ENCODE measurements around the gene KCNK2. TPM values are rescaled to one million over a fixed set of nuclear protein-coding genes. Genes with fewer than 3 reads are reported as not detected.

The KCNK2 gene
- polyA plus RNA-seq, 1 donor (not counting 4 experiments of a cell fraction or from before 2014, with no cell fraction given): 0.10 TPM

DNA sequence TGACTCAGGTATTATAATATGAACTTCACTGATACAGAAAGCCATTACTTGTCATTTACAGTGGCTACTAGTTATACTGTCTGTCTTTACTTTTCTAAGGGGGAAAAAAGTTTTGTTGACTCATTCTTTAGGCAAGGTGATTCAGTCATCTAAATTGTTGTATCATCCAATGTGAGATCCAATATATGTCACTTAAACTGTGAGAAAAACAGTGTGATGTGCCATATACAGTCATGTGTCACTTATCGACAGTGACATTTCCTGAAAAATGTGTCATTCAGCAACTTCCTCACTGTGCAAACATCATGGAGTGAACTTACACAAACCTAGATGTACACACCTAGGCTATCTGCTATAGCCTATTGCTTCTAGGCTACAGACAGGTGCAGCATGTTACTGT, 57.6 kb downstream of the KCNK2 start:
- TF ChIP-seq CTCF (optimal IDR thresholded peaks at IDR 0.05 in 1 of 3, IDR thresholded peaks at IDR 0.05 in 1 of 3, conservative IDR thresholded peaks at IDR 0.05 in 1 of 3; ENCODE audit: extremely low read depth in 1 of 3, insufficient read depth in 2 of 3, low read length in 3 of 3) (no peak), EZH2 (IDR thresholded peaks at IDR 0.05; ENCODE audit: low read length) (no peak)
- Histone ChIP-seq H3K9me3 (ENCODE audit: control insufficient read depth, low read depth, low read length) (no peaks in the 10 kb centered on the region), H3K4me3 (ENCODE audit: control insufficient read depth in 2 of 3, extremely low read depth in 1 of 3, insufficient read depth in 2 of 3, low read depth in 1 of 3, low read length in 3 of 3) (no peak overlapping the region), H4K20me1 (ENCODE audit: control insufficient read depth, extremely low read depth, insufficient read depth, low read length) (no peaks in the 10 kb centered on the region), H3K4me2 (ENCODE audit: control insufficient read depth, extremely low read depth, insufficient read depth, low read depth, low read length) (no peak overlapping the region), H3K9me1 (ENCODE audit: control insufficient read depth, extremely low read depth, insufficient read depth, low read length) (no peaks in the 10 kb centered on the region), H3K27ac (ENCODE audit: control insufficient read depth, insufficient read depth, low read length) (no peak overlapping the region), H3K9ac (ENCODE audit: control insufficient read depth, extremely low read depth, insufficient read depth, low read length) (no peak overlapping the region), H3K4me1 (ENCODE audit: control insufficient read depth, extremely low read depth, insufficient read depth, low read length) (no peaks in the 10 kb centered on the region), H3K79me2 (ENCODE audit: control insufficient read depth, insufficient read depth, low read length) (no peaks in the 10 kb centered on the region), H2AFZ (ENCODE audit: control insufficient read depth, low read length) (no peak overlapping the region), H3K36me3 (ENCODE audit: control insufficient read depth in 2 of 2, extremely low read depth in 1 of 2, insufficient read depth in 2 of 2, low read length in 2 of 2) (no peaks in the 10 kb centered on the region), H3K27me3 (ENCODE audit: control insufficient read depth, extremely low read depth, insufficient read depth, low read length) (no peaks in the 10 kb centered on the region)
- FAIRE-seq: no peak
- DNase-seq (ENCODE audit: low read depth, low spot score): no peak
- dilution Hi-C loops (cut with MboI; ENCODE audit: extremely low pct_ligation_motif_present, low sequenced_read_pairs): no loop called here

DNA sequence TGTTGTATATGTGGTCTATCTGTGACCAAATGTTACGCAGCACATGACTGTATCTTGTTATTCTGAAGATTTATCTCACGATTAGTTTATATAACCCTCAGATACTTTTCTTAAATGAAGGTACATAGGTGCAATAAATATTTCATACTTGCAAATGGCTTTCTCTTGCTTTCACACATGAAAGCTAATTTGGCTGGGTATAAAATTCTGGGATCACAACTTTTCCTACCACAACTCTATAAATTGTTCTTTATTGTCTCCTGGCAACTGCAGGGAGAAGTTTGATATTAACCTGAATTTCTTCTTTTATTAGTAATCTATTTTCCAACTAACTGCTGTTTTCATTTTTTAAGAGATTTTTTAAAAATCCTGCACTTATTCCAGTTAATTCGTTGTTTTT, 58.9 kb downstream of the KCNK2 start:
- no peaks in the 10 kb centered on the region for H3K27me3 ChIP-seq (ENCODE audit: control insufficient read depth, extremely low read depth, insufficient read depth, low read length)
- H3K9me1 ChIP-seq (ENCODE audit: control insufficient read depth, extremely low read depth, insufficient read depth, low read length): no peaks in the 10 kb centered on the region
- dilution Hi-C loops (cut with MboI; ENCODE audit: extremely low pct_ligation_motif_present, low sequenced_read_pairs): no loop called here
- no peak for DNase-seq (ENCODE audit: low read depth, low spot score)
- H3K9ac ChIP-seq (ENCODE audit: control insufficient read depth, extremely low read depth, insufficient read depth, low read length): no peak overlapping the region
- H3K36me3 ChIP-seq (ENCODE audit: control insufficient read depth in 2 of 2, extremely low read depth in 1 of 2, insufficient read depth in 2 of 2, low read length in 2 of 2): no peaks in the 10 kb centered on the region
- FAIRE-seq: no peak
- no peaks in the 10 kb centered on the region for H4K20me1 ChIP-seq (ENCODE audit: control insufficient read depth, extremely low read depth, insufficient read depth, low read length)
- no peak for TF ChIP-seq CTCF (optimal IDR thresholded peaks at IDR 0.05 in 1 of 3, IDR thresholded peaks at IDR 0.05 in 1 of 3, conservative IDR thresholded peaks at IDR 0.05 in 1 of 3; ENCODE audit: extremely low read depth in 1 of 3, insufficient read depth in 2 of 3, low read length in 3 of 3)
- TF ChIP-seq EZH2 (IDR thresholded peaks at IDR 0.05; ENCODE audit: low read length): no peak
- no peak overlapping the region for H3K27ac ChIP-seq (ENCODE audit: control insufficient read depth, insufficient read depth, low read length)
- no peak overlapping the region for H3K4me2 ChIP-seq (ENCODE audit: control insufficient read depth, extremely low read depth, insufficient read depth, low read depth, low read length)
- H3K79me2 ChIP-seq (ENCODE audit: control insufficient read depth, insufficient read depth, low read length): no peaks in the 10 kb centered on the region
- no peak overlapping the region for H3K4me3 ChIP-seq (ENCODE audit: control insufficient read depth in 2 of 3, extremely low read depth in 1 of 3, insufficient read depth in 2 of 3, low read depth in 1 of 3, low read length in 3 of 3)
- H3K9me3 ChIP-seq (ENCODE audit: control insufficient read depth, low read depth, low read length): no peaks in the 10 kb centered on the region
- no peaks in the 10 kb centered on the region for H3K4me1 ChIP-seq (ENCODE audit: control insufficient read depth, extremely low read depth, insufficient read depth, low read length)
- no peak overlapping the region for H2AFZ ChIP-seq (ENCODE audit: control insufficient read depth, low read length)

All from keratinocyte (primary cell).